Measurements from ENCODE around the gene CDK14. TPM values are rescaled to one million over a fixed set of nuclear protein-coding genes. Genes with fewer than 3 reads are reported as not detected.
"Not testable (repeated sequence)": the region's sequence is repeated elsewhere in the genome, so short reads cannot be mapped to it uniquely, and the experiment has no call there.

CDK14 gene
- total RNA-seq, 2 experiments from 2014 or later: 0.05 to 0.27 TPM

DNA sequence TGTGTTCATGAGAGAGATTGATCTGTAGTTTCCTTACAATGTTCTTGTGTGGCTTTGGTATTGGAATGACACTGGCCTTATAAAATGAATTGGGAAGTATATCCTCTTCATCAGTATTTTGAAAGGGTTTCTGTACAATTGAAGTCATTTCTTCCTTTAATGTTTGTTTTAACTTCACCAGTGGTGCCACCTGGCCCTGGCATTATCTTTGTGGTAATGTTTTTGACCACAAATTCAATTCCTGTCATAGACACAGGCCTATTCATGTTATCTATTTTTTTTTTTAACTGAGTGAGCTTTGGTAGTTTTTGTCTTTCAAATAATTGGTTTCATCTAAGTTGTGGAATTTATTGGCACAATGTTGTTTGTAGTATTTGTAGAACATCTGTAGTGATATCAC lies 127.7 kb downstream of the CDK14 start:
- POLR2A ChIA-PET: no interaction called here
- H3K4me1 Mint-ChIP-seq (ENCODE audit: low read depth): no peaks in the 10 kb centered on the region
- DNase-seq: no peak
- H3K27ac Mint-ChIP-seq: no peak overlapping the region
- no peaks in the 10 kb centered on the region for H3K9me3 Mint-ChIP-seq
- H3K27me3 Mint-ChIP-seq: no peaks in the 10 kb centered on the region
- H3K4me3 Mint-ChIP-seq: no peak overlapping the region
- TF ChIP-seq, protein P1, sequence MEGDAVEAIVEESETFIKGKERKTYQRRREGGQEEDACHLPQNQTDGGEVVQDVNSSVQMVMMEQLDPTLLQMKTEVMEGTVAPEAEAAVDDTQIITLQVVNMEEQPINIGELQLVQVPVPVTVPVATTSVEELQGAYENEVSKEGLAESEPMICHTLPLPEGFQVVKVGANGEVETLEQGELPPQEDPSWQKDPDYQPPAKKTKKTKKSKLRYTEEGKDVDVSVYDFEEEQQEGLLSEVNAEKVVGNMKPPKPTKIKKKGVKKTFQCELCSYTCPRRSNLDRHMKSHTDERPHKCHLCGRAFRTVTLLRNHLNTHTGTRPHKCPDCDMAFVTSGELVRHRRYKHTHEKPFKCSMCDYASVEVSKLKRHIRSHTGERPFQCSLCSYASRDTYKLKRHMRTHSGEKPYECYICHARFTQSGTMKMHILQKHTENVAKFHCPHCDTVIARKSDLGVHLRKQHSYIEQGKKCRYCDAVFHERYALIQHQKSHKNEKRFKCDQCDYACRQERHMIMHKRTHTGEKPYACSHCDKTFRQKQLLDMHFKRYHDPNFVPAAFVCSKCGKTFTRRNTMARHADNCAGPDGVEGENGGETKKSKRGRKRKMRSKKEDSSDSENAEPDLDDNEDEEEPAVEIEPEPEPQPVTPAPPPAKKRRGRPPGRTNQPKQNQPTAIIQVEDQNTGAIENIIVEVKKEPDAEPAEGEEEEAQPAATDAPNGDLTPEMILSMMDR (IDR thresholded peaks at IDR 0.05): no peak
- ATAC-seq: no peak
- intact Hi-C loops (cut with micrococcal nuclease): no loop called here
- no peaks in the 10 kb centered on the region for H3K36me3 Mint-ChIP-seq (ENCODE audit: low read depth)
- CTCF ChIA-PET: interaction anchor here (0.7 kb wide), 1 partner anchor 937 kb away, joined by 4 read pairs; no protein-coding TSS in a partner anchor

DNA sequence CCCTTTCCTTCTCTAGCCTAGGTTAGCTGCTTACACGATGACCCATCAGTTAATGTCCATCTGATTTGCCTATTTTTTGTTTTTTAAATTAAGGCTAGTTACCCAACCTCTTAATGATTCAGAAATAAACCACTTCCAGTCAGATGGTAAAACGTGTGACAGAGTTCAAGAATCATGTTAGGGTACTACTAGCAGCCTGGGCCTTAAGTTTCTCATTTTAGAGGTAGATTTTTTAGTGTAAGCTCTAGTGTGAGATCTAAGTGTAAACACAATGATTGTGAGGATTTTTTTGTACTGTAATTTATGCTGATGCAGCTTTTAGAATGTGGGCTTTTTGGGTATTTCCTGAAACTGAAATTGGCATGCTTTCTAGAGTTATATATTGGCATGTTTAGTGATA lies 130.0 kb downstream of the CDK14 start:
- H3K4me3 Mint-ChIP-seq: no peak overlapping the region
- ATAC-seq (no peak), DNase-seq (no peak)
- intact Hi-C loops (cut with micrococcal nuclease): no loop called here
- POLR2A ChIA-PET: no interaction called here
- H3K36me3 Mint-ChIP-seq (ENCODE audit: low read depth): no peaks in the 10 kb centered on the region
- H3K9me3 Mint-ChIP-seq: peaks cover 1% of the 10 kb centered on the region
- TF ChIP-seq, protein P1 (IDR thresholded peaks at IDR 0.05): no peak
- no peaks in the 10 kb centered on the region for H3K4me1 Mint-ChIP-seq (ENCODE audit: low read depth)
- H3K27me3 Mint-ChIP-seq: no peaks in the 10 kb centered on the region
- no peak overlapping the region for H3K27ac Mint-ChIP-seq
- CTCF ChIA-PET: no interaction called here

GRCh38 chr7:90726623-90727022 lies 130.5 kb downstream of the CDK14 start:
- ChIA-PET POLR2A (no interaction called here), CTCF (no interaction called here)
- no peaks in the 10 kb centered on the region for H3K27me3 Mint-ChIP-seq
- no peak overlapping the region for H3K4me3 Mint-ChIP-seq
- no peaks in the 10 kb centered on the region for H3K4me1 Mint-ChIP-seq (ENCODE audit: low read depth)
- H3K9me3 Mint-ChIP-seq: peaks cover 5% of the 10 kb centered on the region
- no peak for ATAC-seq
- H3K27ac Mint-ChIP-seq: no peak overlapping the region
- H3K36me3 Mint-ChIP-seq (ENCODE audit: low read depth): no peaks in the 10 kb centered on the region
- TF ChIP-seq, protein P1 (IDR thresholded peaks at IDR 0.05): no peak
- DNase-seq: no peak
- intact Hi-C loops (cut with micrococcal nuclease): no loop called here

GRCh38 chr7:90727412-90727811 lies 131.3 kb downstream of the CDK14 start:
- intact Hi-C loops (cut with micrococcal nuclease): no loop called here
- no peak overlapping the region for H3K4me3 Mint-ChIP-seq

DNA sequence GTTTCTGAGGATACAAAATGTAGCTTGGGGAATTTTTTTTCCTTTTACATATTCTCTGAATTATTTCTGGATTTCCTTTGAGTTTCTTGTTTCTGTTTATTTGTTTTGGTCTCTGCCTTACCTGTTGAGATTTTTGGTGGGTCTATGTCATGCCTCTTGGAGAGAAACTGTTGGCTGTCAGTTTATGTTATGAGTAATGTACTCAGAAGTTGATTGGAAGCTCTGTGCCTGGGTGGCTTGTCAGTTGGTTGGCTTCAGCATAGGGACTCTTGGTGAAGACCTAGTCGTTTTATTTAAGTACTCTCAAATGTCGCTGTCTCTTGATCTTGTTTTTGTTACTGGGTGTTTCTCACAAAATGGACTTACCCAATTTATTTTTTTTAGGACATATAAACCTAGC lies 132.4 kb downstream of the CDK14 start:
- ChIA-PET CTCF (no interaction called here), POLR2A (no interaction called here)

More at GRCh38 chr7:90727412-90727811, 131.3 kb downstream of the CDK14 start:
- no peak for ATAC-seq
- TF ChIP-seq, protein P1 (IDR thresholded peaks at IDR 0.05): no peak
- Mint-ChIP-seq H3K9me3 (peaks cover 8% of the 10 kb centered on the region), H3K27me3 (no peaks in the 10 kb centered on the region), H3K36me3 (ENCODE audit: low read depth) (no peaks in the 10 kb centered on the region), H3K27ac (no peak overlapping the region), H3K4me1 (ENCODE audit: low read depth) (no peaks in the 10 kb centered on the region)
- CTCF ChIA-PET: no interaction called here
- POLR2A ChIA-PET: no interaction called here
- no peak for DNase-seq

GRCh38 chr7:90735611-90736280 lies 139.6 kb downstream of the CDK14 start:
- intact Hi-C loops (cut with micrococcal nuclease); DNase-seq; ATAC-seq; CTCF ChIA-PET; POLR2A ChIA-PET; H3K27me3 Mint-ChIP-seq; H3K4me3 Mint-ChIP-seq; H3K27ac Mint-ChIP-seq; H3K36me3 Mint-ChIP-seq (ENCODE audit: low read depth): not testable (repeated sequence)
- peaks cover 12% of the 10 kb centered on the region for H3K4me1 Mint-ChIP-seq (ENCODE audit: low read depth)
- H3K9me3 Mint-ChIP-seq: peaks cover 21% of the 10 kb centered on the region

More for the DNA sequence above, 132.4 kb downstream of the CDK14 start:
- Mint-ChIP-seq H3K36me3 (ENCODE audit: low read depth) (no peaks in the 10 kb centered on the region), H3K27me3 (peaks cover 1% of the 10 kb centered on the region), H3K27ac (no peak overlapping the region), H3K4me3 (no peak overlapping the region), H3K4me1 (ENCODE audit: low read depth) (no peaks in the 10 kb centered on the region), H3K9me3 (peaks cover 11% of the 10 kb centered on the region)
- DNase-seq (no peak), ATAC-seq (no peak)
- TF ChIP-seq, protein P1 (IDR thresholded peaks at IDR 0.05): no peak
- intact Hi-C loops (cut with micrococcal nuclease): no loop called here
